Ovary (tissue), 9 donors: ENCODE measurements around the gene ITIH2. TPM values are rescaled to one million over a fixed set of nuclear protein-coding genes. Genes with fewer than 3 reads are reported as not detected.

Experiments
- DNase-seq, 5 donors: peaks; one replicate each; pipeline ENCODE4 v3.0.0-alpha.2; 2019 to 2020
- H3K27ac ChIP-seq, 2 donors: fragments of 200-600 bp; one replicate each; pipeline versions ENCODE4 v1.5.1 to v1.8.0; 2019 to 2022
- H3K27me3 ChIP-seq: fragments of 200-600 bp; one replicate; pipeline ENCODE4 v1.8.0; 2022
- H3K36me3 ChIP-seq: fragments of 200-600 bp; sonication (generic); one replicate; pipeline ENCODE4 v1.5.1; 2019
- H3K4me1 ChIP-seq: one replicate; pipeline ENCODE4 v1.8.1; 2013; ENCODE audit warnings: mild to moderate bottlenecking, moderate library complexity; ENCODE audit not compliant: insufficient read depth
- H3K4me3 ChIP-seq: fragments of 200-600 bp; sonication (generic); one replicate; pipeline ENCODE4 v1.5.1; 2017
- H3K9me3 ChIP-seq, 2 donors: fragments of 200-600 bp in 1 of 2; sonication (generic) in 1 of 2; one replicate each; pipeline versions ENCODE4 v1.5.1 to v1.8.1; 2013 to 2019; ENCODE audit warnings: mild to moderate bottlenecking in 1 of 2, moderate library complexity in 1 of 2
- CTCF ChIP-seq, 3 donors: fragments of 450-650 bp in 2 of 3; fragments of 200-600 bp in 1 of 3; IDR thresholded peaks; one replicate each; pipeline versions ENCODE4 v1.5.1 to v1.8.0; 2016 to 2022; ENCODE audit warnings: antibody characterized with exemption in 3 of 3, mild to moderate bottlenecking in 1 of 3
- EP300 ChIP-seq: sonication (generic); formaldehyde crosslinking; IDR thresholded peaks from one replicate; pipeline ENCODE4 v1.6.1; 2017; ENCODE audit warnings: antibody characterized with exemption
- POLR2A ChIP-seq: fragments of 450-650 bp; IDR thresholded peaks from one replicate; pipeline ENCODE4 v1.6.1; 2017; ENCODE audit warnings: antibody characterized with exemption, mild to moderate bottlenecking, moderate library complexity
- WGBS, 3 donors: extraction: QIAGEN DNeasy Blood & Tissue Kit in 1 of 3; methylation state at CpG; one replicate each; pipeline versions ENCODE4 v1.1.5 to v1.1.7; 2013 to 2017; 5-methylcytosine and 5-hydroxymethylcytosine counted together
- intact Hi-C, 4 donors: fragments of 100-400 bp; cut with DNase I; formaldehyde crosslinking; loops; one replicate each; pipeline versions ENCODE4 v1.11.0 to v1.15.1; 2022 to 2023
- polyA plus RNA-seq, 2 donors: library from polyadenylated mRNA; stranded (reverse); fragments of 200-250 nt in 1 of 2; fragments of 350-450 nt in 1 of 2; fragmentation: Illumina TruSeq in 1 of 2; extraction: RNeasy Lipid Tissue Mini Kit (QIAGEN cat#74804) in 1 of 2; gene quantifications; one replicate each; pipeline ENCODE4 v1.2.3, GENCODE V29; 2013 to 2014
- total RNA-seq, 7 donors: library from RNA; depleted of rRNA in 2 of 7; stranded (reverse); fragments of >200 nt in 2 of 7; fragmentation: NEBNext Ultra II Directional in 3 of 7; extraction: Animal tissue kit (Norgen Biotek cat#: 25700) in 3 of 7; gene quantifications; one replicate each; pipeline versions ENCODE4 v1.1.0 to v1.2.4, GENCODE V29; 2016 to 2023
- donor health status: DM: no; HTN: no; CAD: no; lungs with moderate emphysema.
- donor health status: DM: no; HTN: no; CAD: no.
- donor health status: Bipolar disorder and iron deficiency.
- donor health status: DM: yes; HTN: yes; CAD: no.
- donor health status: DM: no; HTN: no; CAD: no.
- donor health status: DM: yes; HTN: yes; CAD: no.

Gene ITIH2
- total and polyA plus RNA-seq, 9 donors: 0.02 to 1.2 (median 0.22) TPM; not detected in 4

- H3K9me3 ChIP-seq: no peaks in the 10 kb centered on the region
- H3K4me1 ChIP-seq: no peaks in the 10 kb centered on the region
- no peak for DNase-seq
- 65 to 84% (median 78%) methylated on average over 8 of the region's 8 CpGs for WGBS, 3 donors
- TF ChIP-seq CTCF (IDR thresholded peaks at IDR 0.05) (no peak), POLR2A (no peak), EP300 (no peak)
- intact Hi-C loops: no loop called here
- H3K27ac ChIP-seq: no peak overlapping the region
- no peak overlapping the region for H3K4me3 ChIP-seq
- H3K36me3 ChIP-seq: no peaks in the 10 kb centered on the region
- no peaks in the 10 kb centered on the region for H3K27me3 ChIP-seq
Observed at GRCh38 chr10:7704071-7705016, 1.2 kb downstream of the ITIH2 start.

GRCh38 chr10:7705341-7705740 lies 2.2 kb downstream of the ITIH2 start:
- no peaks in the 10 kb centered on the region for H3K27me3 ChIP-seq
- no peak overlapping the region for H3K4me3 ChIP-seq
- no peak for TF ChIP-seq EP300
- TF ChIP-seq CTCF (IDR thresholded peaks at IDR 0.05): no peak
- TF ChIP-seq POLR2A: no peak
- no peak overlapping the region for H3K27ac ChIP-seq
- no peaks in the 10 kb centered on the region for H3K4me1 ChIP-seq
- DNase-seq: no peak
- intact Hi-C loops: no loop called here
- H3K9me3 ChIP-seq: no peaks in the 10 kb centered on the region
- no peaks in the 10 kb centered on the region for H3K36me3 ChIP-seq
- WGBS, 3 donors: 81 to 83% (median 82%) methylated on average over 3 of the region's 3 CpGs

- 81 to 83% (median 82%) methylated on average over 4 of the region's 4 CpGs for WGBS, 3 donors
- intact Hi-C loops: no loop called here
- H3K36me3 ChIP-seq: no peaks in the 10 kb centered on the region
Observed at GRCh38 chr10:7706534-7707073, 3.5 kb downstream of the ITIH2 start.

GRCh38 chr10:7707102-7707501 lies 4.0 kb downstream of the ITIH2 start:
- TF ChIP-seq EP300 (no peak), POLR2A (no peak), CTCF (IDR thresholded peaks at IDR 0.05) (no peak)
- 73 to 79% (median 75%) methylated on average over 4 of the region's 4 CpGs for WGBS, 3 donors
- Histone ChIP-seq H3K9me3 (no peaks in the 10 kb centered on the region), H3K36me3 (no peaks in the 10 kb centered on the region), H3K27ac (no peak overlapping the region), H3K27me3 (no peaks in the 10 kb centered on the region), H3K4me3 (no peak overlapping the region), H3K4me1 (no peaks in the 10 kb centered on the region)
- intact Hi-C loops: no loop called here
- DNase-seq: no peak

More at GRCh38 chr10:7706534-7707073, 3.5 kb downstream of the ITIH2 start:
- Histone ChIP-seq H3K4me3 (no peak overlapping the region), H3K27me3 (no peaks in the 10 kb centered on the region), H3K4me1 (no peaks in the 10 kb centered on the region), H3K27ac (no peak overlapping the region), H3K9me3 (no peaks in the 10 kb centered on the region)
- TF ChIP-seq POLR2A (no peak), CTCF (IDR thresholded peaks at IDR 0.05) (no peak), EP300 (no peak)
- no peak for DNase-seq
